T-cell (primary cell): ENCODE data around the gene ANKRD44. TPM values are rescaled to one million over a fixed set of nuclear protein-coding genes. Genes with fewer than 3 reads are reported as not detected.
A peak's percentile ranks its signal among the peaks of the same experiment; 100 is the strongest.

Source experiments
- ATAC-seq, 4 experiments: fragments of 200-7000 bp in 3 of 4; fragments of 150-1000 bp in 1 of 4; cut with Tn5 transposase; replicated peaks in 1 of 4; 1 replicate in 3 of 4; 2 replicates in 1 of 4; pipeline ENCODE4 v1.10.0; 2021; ENCODE audit warnings: moderate library complexity in 3 of 4, mild to moderate bottlenecking in 2 of 4, moderate number of reproducible peaks in 1 of 4
- CTCF ChIA-PET, 2 donors: fragments of 300-600 bp; sonication (Branson Sonifier 250); formaldehyde crosslinking; loops; one replicate each; lab custom pipeline; 2022; ENCODE audit warnings: antibody characterized with exemption in 2 of 2; lab: Charles Lee
- POLR2A ChIA-PET, 2 donors: fragments of 300-600 bp; sonication (Branson Sonifier 250); formaldehyde crosslinking; loops; one replicate each; lab custom pipeline; 2022; ENCODE audit warnings: antibody characterized with exemption in 2 of 2; lab: Charles Lee
- DNase-seq, 35 experiments: peaks; one replicate each; pipeline versions ENCODE4 v3.0.0 to v3.0.0-alpha.2; 2013 to 2023
- H3K27ac ChIP-seq: one replicate; pipeline ENCODE4 v1.5.1; 2013; ENCODE audit warnings: low read length
- H3K27me3 ChIP-seq, 2 experiments: replicated peaks in 1 of 2; 1 replicate in 1 of 2; 2 replicates in 1 of 2; pipeline versions ENCODE4 v1.6.1 to v1.7.0; 2013; ENCODE audit warnings: low read length in 1 of 2, mixed read lengths in 1 of 2; ENCODE audit not compliant: control insufficient read depth in 2 of 2, insufficient read depth in 2 of 2; ENCODE audit errors: extremely low read depth in 1 of 2
- H3K36me3 ChIP-seq, 2 donors: 1 replicate in 1 of 2; 2 replicates in 1 of 2; pipeline versions ENCODE4 v1.6.1 to v1.7.0; 2013; ENCODE audit warnings: low read length in 1 of 2; ENCODE audit not compliant: control insufficient read depth in 2 of 2, insufficient read depth in 1 of 2; ENCODE audit errors: extremely low read depth in 1 of 2
- H3K4me1 ChIP-seq, 2 experiments: 1 replicate in 1 of 2; 2 replicates in 1 of 2; pipeline versions ENCODE4 v1.6.1 to v1.7.0; 2013; ENCODE audit warnings: low read length in 2 of 2, mixed read lengths in 1 of 2; ENCODE audit not compliant: insufficient read depth in 2 of 2, control insufficient read depth in 1 of 2; ENCODE audit errors: extremely low read depth in 1 of 2
- H3K4me3 ChIP-seq, 2 donors: 1 replicate in 1 of 2; 2 replicates in 1 of 2; pipeline versions ENCODE4 v1.5.1 to v1.7.0; 2013; ENCODE audit warnings: mild to moderate bottlenecking in 2 of 2, low read length in 1 of 2, moderate library complexity in 1 of 2; ENCODE audit not compliant: control insufficient read depth in 1 of 2; ENCODE audit errors: extremely low read depth in 1 of 2
- H3K9me3 ChIP-seq: 2 replicates; pipeline ENCODE4 v1.7.0; 2013
- H3K27ac Mint-ChIP-seq, 2 donors: one replicate each; pipeline ENCODE4 v1.8.0; 2020 to 2021; ENCODE audit warnings: mild to moderate bottlenecking in 2 of 2, mixed read lengths in 2 of 2
- H3K27me3 Mint-ChIP-seq, 2 donors: one replicate each; pipeline ENCODE4 v1.8.0; 2021 to 2022; ENCODE audit warnings: mixed read lengths in 2 of 2
- H3K36me3 Mint-ChIP-seq: one replicate; pipeline ENCODE4 v1.8.0; 2021; ENCODE audit warnings: mixed read lengths
- H3K4me1 Mint-ChIP-seq, 3 donors: one replicate each; pipeline ENCODE4 v1.8.0; 2020 to 2022; ENCODE audit warnings: mixed read lengths in 3 of 3, mild to moderate bottlenecking in 1 of 3
- H3K4me3 Mint-ChIP-seq, 3 donors: one replicate each; pipeline ENCODE4 v1.8.0; 2020 to 2022; ENCODE audit warnings: mild to moderate bottlenecking in 3 of 3, mixed read lengths in 3 of 3, moderate library complexity in 3 of 3
- H3K9me3 Mint-ChIP-seq, 3 donors: one replicate each; pipeline ENCODE4 v1.8.0; 2020 to 2022; ENCODE audit warnings: mixed read lengths in 3 of 3
- WGBS: methylation state at CpG from one replicate; pipeline ENCODE4 v1.1.5; 2013; ENCODE audit warnings: missing lambda C conversion rate; ENCODE audit not compliant: insufficient coverage; 5-methylcytosine and 5-hydroxymethylcytosine counted together
- total RNA-seq, 35 experiments: library from RNA in 6 of 35; stranded (reverse) in 6 of 35; fragments of 120-200 nt in 1 of 35; gene quantifications; one replicate each; pipeline versions ENCODE4 v1.2.1 to v1.2.4 and lab custom pipeline; 2013 to 2026

Gene ANKRD44
- total RNA-seq, 5 donors from 2014 or later (not counting 1 experiment from before 2014, with no cell fraction given): 225 to 333 (median 238) TPM

GRCh38 chr2:196988639-196989038 lies 321.9 kb downstream of the ANKRD44 start:
- Histone ChIP-seq H3K4me1 (peaks cover 2 to 5% of the 10 kb centered on the region in 2 experiments), H3K4me3 (no peak overlapping the region), H3K27ac (no peak overlapping the region), H3K9me3 (no peaks in the 10 kb centered on the region), H3K27me3 (no peaks in the 10 kb centered on the region), H3K36me3 (peaks cover 0 to 56% of the 10 kb centered on the region in 2 donors)
- Mint-ChIP-seq H3K36me3 (peaks cover 61% of the 10 kb centered on the region), H3K27me3 (no peaks in the 10 kb centered on the region), H3K4me3 (no peak overlapping the region), H3K9me3 (peaks cover 0 to 1% (median 0%) of the 10 kb centered on the region in 3 donors), H3K27ac (peak overlapping the region; percentile 73 to 81), H3K4me1 (peaks cover 40 to 50% (median 46%) of the 10 kb centered on the region in 3 donors)
- DNase-seq: no peak
- ChIA-PET CTCF (no interaction called here), POLR2A (interaction anchor here (0.6 to 0.8 kb wide), 3 partner anchors 62 to 93 kb away, joined by 3 to 7 read pairs (median 4); partner anchors contain the start of gene PGAP1 (in 1 of the 2))
- no peak for ATAC-seq
- WGBS: 83% methylated on average over 2 of the region's 5 CpGs

GRCh38 chr2:196987649-196988364 lies 322.8 kb downstream of the ANKRD44 start:
- H3K27me3 Mint-ChIP-seq: no peaks in the 10 kb centered on the region
- peaks cover 2 to 5% of the 10 kb centered on the region in 2 experiments for H3K4me1 ChIP-seq
- DNase-seq: no peak
- 12% methylated on average over 4 of the region's 6 CpGs for WGBS
- H3K27me3 ChIP-seq: no peaks in the 10 kb centered on the region
- CTCF ChIA-PET: no interaction called here
- H3K27ac ChIP-seq: peak overlapping the region; percentile 41
- H3K9me3 ChIP-seq: no peaks in the 10 kb centered on the region
- no peak overlapping the region for H3K4me3 ChIP-seq
- POLR2A ChIA-PET: interaction anchor here in 1 of 2 donors (0.8 to 1.0 kb wide), 2 partner anchors 57 to 61 kb away, joined by 3 read pairs; partner anchors contain the start of gene PGAP1
- peaks cover 55% of the 10 kb centered on the region for H3K36me3 Mint-ChIP-seq
- H3K4me1 Mint-ChIP-seq: peaks cover 40 to 50% (median 44%) of the 10 kb centered on the region in 3 donors
- H3K36me3 ChIP-seq: peaks cover 0 to 48% of the 10 kb centered on the region in 2 donors
- peak overlapping the region; percentile 81 to 93 for H3K27ac Mint-ChIP-seq
- no peak overlapping the region for H3K4me3 Mint-ChIP-seq
- H3K9me3 Mint-ChIP-seq: peaks cover 0 to 1% (median 0%) of the 10 kb centered on the region in 3 donors
- ATAC-seq: peak in 3 of 4 experiments; percentile 51 to 60 (median 56)

- ChIA-PET CTCF (no interaction called here), POLR2A (interaction anchor here in 1 of 2 donors (1.0 kb wide), 1 partner anchor 57 kb away, joined by 3 read pairs; no protein-coding TSS in a partner anchor)
- no peak overlapping the region for H3K4me3 Mint-ChIP-seq
- WGBS: 100% methylated on average over 1 of the region's 1 CpG
- Histone ChIP-seq H3K27me3 (no peaks in the 10 kb centered on the region), H3K9me3 (no peaks in the 10 kb centered on the region), H3K36me3 (peaks cover 0 to 42% of the 10 kb centered on the region in 2 donors), H3K4me1 (peaks cover 2 to 5% of the 10 kb centered on the region in 2 experiments), H3K4me3 (no peak overlapping the region), H3K27ac (no peak overlapping the region)
- H3K27me3 Mint-ChIP-seq: no peaks in the 10 kb centered on the region
- H3K4me1 Mint-ChIP-seq: peaks cover 39 to 48% (median 44%) of the 10 kb centered on the region in 3 donors
- DNase-seq (no peak), ATAC-seq (no peak)
- peaks cover 0 to 1% (median 0%) of the 10 kb centered on the region in 3 donors for H3K9me3 Mint-ChIP-seq
- H3K36me3 Mint-ChIP-seq: peaks cover 52% of the 10 kb centered on the region
- H3K27ac Mint-ChIP-seq: peak overlapping the region; percentile 78 to 81
Observed at GRCh38 chr2:196987298-196987648, 323.3 kb downstream of the ANKRD44 start.

- Histone ChIP-seq H3K27me3 (no peaks in the 10 kb centered on the region), H3K27ac (no peak overlapping the region), H3K36me3 (peaks cover 0 to 26% of the 10 kb centered on the region in 2 donors), H3K4me3 (no peak overlapping the region), H3K4me1 (peaks cover 2 to 4% of the 10 kb centered on the region in 2 experiments), H3K9me3 (no peaks in the 10 kb centered on the region)
- 100% methylated on average over 1 of the region's 3 CpGs for WGBS
- H3K36me3 Mint-ChIP-seq: peaks cover 37% of the 10 kb centered on the region
- POLR2A ChIA-PET: no interaction called here
- peak overlapping the region; percentile 37 to 38 for H3K27ac Mint-ChIP-seq
- H3K4me1 Mint-ChIP-seq: peaks cover 32 to 37% (median 34%) of the 10 kb centered on the region in 3 donors
- no peak overlapping the region for H3K4me3 Mint-ChIP-seq
- ATAC-seq (no peak), DNase-seq (no peak)
- CTCF ChIA-PET: no interaction called here
- H3K27me3 Mint-ChIP-seq: no peaks in the 10 kb centered on the region
- peaks cover 0 to 1% (median 0%) of the 10 kb centered on the region in 3 donors for H3K9me3 Mint-ChIP-seq
Observed at GRCh38 chr2:196985511-196986183, 324.9 kb downstream of the ANKRD44 start.

- Mint-ChIP-seq H3K36me3 (peaks cover 30% of the 10 kb centered on the region), H3K4me1 (peaks cover 24 to 30% (median 27%) of the 10 kb centered on the region in 3 donors), H3K27ac (peak overlapping the region; percentile 38 to 53), H3K9me3 (peaks cover 0 to 1% (median 0%) of the 10 kb centered on the region in 3 donors), H3K27me3 (no peaks in the 10 kb centered on the region), H3K4me3 (no peak overlapping the region)
- 100% methylated on average over 4 of the region's 5 CpGs for WGBS
- DNase-seq: no peak
- Histone ChIP-seq H3K9me3 (no peaks in the 10 kb centered on the region), H3K27ac (no peak overlapping the region), H3K36me3 (peaks cover 0 to 18% of the 10 kb centered on the region in 2 donors), H3K27me3 (no peaks in the 10 kb centered on the region), H3K4me1 (no peaks in the 10 kb centered on the region), H3K4me3 (no peak overlapping the region)
- ATAC-seq: no peak
- POLR2A ChIA-PET: no interaction called here
- CTCF ChIA-PET: no interaction called here
Observed at GRCh38 chr2:196984903-196985302, 325.7 kb downstream of the ANKRD44 start.

GRCh38 chr2:196983934-196984333 lies 326.6 kb downstream of the ANKRD44 start:
- H3K27ac Mint-ChIP-seq: no peak overlapping the region
- H3K4me1 Mint-ChIP-seq: peaks cover 15 to 21% (median 18%) of the 10 kb centered on the region in 3 donors
- ATAC-seq: peak in 1 of 4 experiments; percentile 16
- H3K9me3 ChIP-seq: no peaks in the 10 kb centered on the region
- no peaks in the 10 kb centered on the region for H3K27me3 Mint-ChIP-seq
- POLR2A ChIA-PET: no interaction called here
- H3K4me1 ChIP-seq: no peaks in the 10 kb centered on the region
- CTCF ChIA-PET: no interaction called here
- 60% methylated on average over 1 of the region's 3 CpGs for WGBS
- H3K27ac ChIP-seq: no peak overlapping the region
- peaks cover 26% of the 10 kb centered on the region for H3K36me3 Mint-ChIP-seq
- H3K4me3 ChIP-seq: no peak overlapping the region
- H3K27me3 ChIP-seq: no peaks in the 10 kb centered on the region
- no peak overlapping the region for H3K4me3 Mint-ChIP-seq
- peaks cover 0 to 1% (median 0%) of the 10 kb centered on the region in 3 donors for H3K9me3 Mint-ChIP-seq
- no peak for DNase-seq
- H3K36me3 ChIP-seq: peaks cover 0 to 12% of the 10 kb centered on the region in 2 donors
